Kidney (tissue), 22 donors: ENCODE data around the gene KIF20A. TPM values are rescaled to one million over a fixed set of nuclear protein-coding genes. Genes with fewer than 3 reads are reported as not detected.

Experiments
- DNase-seq, 5 donors: peaks; one replicate each; pipeline ENCODE4 v3.0.0-alpha.2; 2013 to 2020
- FAIRE-seq: peaks from 2 replicates; lab custom pipeline; 2012; peaks lifted over from hg19 to GRCh38; lab: Jason Lieb, UNC
- H3K27ac ChIP-seq, 2 donors: one replicate each; pipeline ENCODE4 v1.7.0; 2013; ENCODE audit warnings: low read depth in 2 of 2, low read length in 2 of 2, inconsistent platforms in 1 of 2
- H3K27me3 ChIP-seq: one replicate; pipeline ENCODE4 v1.7.1; 2013; ENCODE audit warnings: low read length, inconsistent platforms; ENCODE audit not compliant: control insufficient read depth, insufficient read depth
- H3K36me3 ChIP-seq, 3 donors: one replicate each; pipeline versions ENCODE4 v1.7.0 to v1.7.1; 2013; ENCODE audit warnings: low read length in 3 of 3, control low read depth in 1 of 3, inconsistent platforms in 1 of 3; ENCODE audit not compliant: insufficient read depth in 3 of 3, control insufficient read depth in 2 of 3
- H3K4me1 ChIP-seq, 3 donors: one replicate each; pipeline versions ENCODE4 v1.7.0 to v1.7.1; 2013; ENCODE audit warnings: low read length in 3 of 3, inconsistent platforms in 1 of 3, low read depth in 1 of 3; ENCODE audit not compliant: control insufficient read depth in 2 of 3, insufficient read depth in 2 of 3
- H3K4me3 ChIP-seq, 3 donors: one replicate each; pipeline versions ENCODE4 v1.7.0 to v1.8.1; 2013; ENCODE audit warnings: low read length in 3 of 3, control low read depth in 1 of 3, inconsistent platforms in 1 of 3
- H3K9ac ChIP-seq, 3 donors: one replicate each; pipeline versions ENCODE4 v1.7.0 to v1.7.1; 2013; ENCODE audit warnings: low read length in 3 of 3, control low read depth in 1 of 3, inconsistent platforms in 1 of 3
- H3K9me3 ChIP-seq, 3 donors: one replicate each; pipeline versions ENCODE4 v1.7.0 to v1.7.1; 2013; ENCODE audit warnings: low read length in 3 of 3, control low read depth in 1 of 3, inconsistent platforms in 1 of 3; ENCODE audit not compliant: control insufficient read depth in 2 of 3, insufficient read depth in 1 of 3
- CTCF ChIP-seq: IDR thresholded peaks from 3 replicates; pipeline ENCODE4 v1.5.1; 2012; ENCODE audit warnings: mild to moderate bottlenecking, moderate library complexity, borderline replicate concordance; ENCODE audit not compliant: insufficient read depth; ENCODE audit errors: extremely low read depth
- intact Hi-C: fragments of 100-400 bp; cut with DNase I; formaldehyde crosslinking; loops from one replicate; pipeline ENCODE4 v1.11.1; 2022
- long read RNA-seq, 10 donors: library from polyadenylated mRNA in 1 of 10; unstranded in 1 of 10; transcript quantifications; one replicate each; pipeline ENCODE4 v2.0.0 and lab custom pipeline, GENCODE V29; 2021 to 2026
- polyA plus RNA-seq: library from polyadenylated mRNA; stranded (reverse); fragments of 350-450 nt; fragmentation: Illumina TruSeq; extraction: RNeasy Lipid Tissue Mini Kit (QIAGEN cat#74804); gene quantifications from one replicate; pipeline ENCODE4 v1.2.3, GENCODE V29; 2014; ENCODE audit warnings: low read depth, low replicate concordance; ENCODE audit not compliant: insufficient read depth
- total RNA-seq: library from RNA; stranded (reverse); fragmentation: NEBNext Ultra II Directional; extraction: Animal tissue kit (Norgen Biotek cat#: 25700); gene quantifications from one replicate; pipeline ENCODE4 v1.2.1, GENCODE V29; 2021
- donor health status: control.
- donor health status: control.
- donor health status: control.
- donor health status: control.
- donor health status: control.
- donor health status: DM: yes; HTN: yes; CAD: no.
- donor health status: Normal renal cell carcinoma (clear cell type).

The KIF20A gene
- total RNA-seq (0.63 TPM), polyA plus RNA-seq (0.22 TPM)
- long read RNA-seq, donor 1, partial matches to known transcripts = 99 of 110 reads
- long read RNA-seq, donor 1, other reads (novel, unspliced or antisense) = 8 of 110 reads
- long read RNA-seq, donor 2, partial matches to known transcripts = 0 of 5 reads
- long read RNA-seq, donor 2, other reads (novel, unspliced or antisense) = 0 of 5 reads
- long read RNA-seq, donor 3, partial matches to known transcripts = 131 of 148 reads
- long read RNA-seq, donor 3, other reads (novel, unspliced or antisense) = 15 of 148 reads
- long read RNA-seq, donor 4, partial matches to known transcripts = 15 of 34 reads
- long read RNA-seq, donor 4, other reads (novel, unspliced or antisense) = 15 of 34 reads
- long read RNA-seq, donor 5, partial matches to known transcripts = 0 of 1 reads
- long read RNA-seq, donor 5, other reads (novel, unspliced or antisense) = 0 of 1 reads
- long read RNA-seq, donor 6, partial matches to known transcripts = 12 of 26 reads
- long read RNA-seq, donor 6, other reads (novel, unspliced or antisense) = 11 of 26 reads
- long read RNA-seq, donor 7, partial matches to known transcripts = 0 of 1 reads
- long read RNA-seq, donor 7, other reads (novel, unspliced or antisense) = 1 of 1 reads
- long read RNA-seq, donor 8, partial matches to known transcripts = 68 of 72 reads
- long read RNA-seq, donor 8, other reads (novel, unspliced or antisense) = 0 of 72 reads
- long read RNA-seq, donor 9 = 0 reads
- long read RNA-seq, donor 10, partial matches to known transcripts = 22 of 23 reads
- long read RNA-seq, donor 10, other reads (novel, unspliced or antisense) = 0 of 23 reads

GRCh38 chr5:138178516-138179276 lies at the start of gene KIF20A, which contains the start of gene BRD8:
Gene KIF20A (plus strand): TSS chr5:138179112. CDS start chr5:138179681, 569 bp downstream.
Gene BRD8 (minus strand): TSS chr5:138178630. CDS start chr5:138178614, 16 bp downstream.
- Histone ChIP-seq H3K9ac (peak within 1 kb of the TSS; percentile 72 to 95 (median 88)), H3K4me3 (peak within 1 kb of the TSS; percentile 87 to 99 (median 94)), H3K4me1 (peaks cover 0 to 10% (median 7%) of the 10 kb centered on the region in 3 donors), H3K36me3 (peaks cover 8 to 14% (median 8%) of the 10 kb centered on the region in 3 donors), H3K27ac (peak within 1 kb of the TSS; percentile 86 to 89), H3K27me3 (no peaks in the 10 kb centered on the region), H3K9me3 (no peaks in the 10 kb centered on the region)
- no peak for TF ChIP-seq CTCF
- intact Hi-C loops = no loop called here
- FAIRE-seq (peak; percentile 30), DNase-seq (peak; percentile 96 to 98 (median 97))

GRCh38 chr5:138129347-138129746 lies 49.6 kb upstream of the KIF20A start:
- TF ChIP-seq CTCF = no peak
- no peaks in the 10 kb centered on the region for H3K27me3 ChIP-seq
- no peak for DNase-seq
- H3K9ac ChIP-seq = no peak overlapping the region
- H3K4me1 ChIP-seq = no peaks in the 10 kb centered on the region
- no peaks in the 10 kb centered on the region for H3K36me3 ChIP-seq
- intact Hi-C loops = no loop called here
- no peaks in the 10 kb centered on the region for H3K9me3 ChIP-seq
- H3K27ac ChIP-seq = no peak overlapping the region
- no peak for FAIRE-seq
- H3K4me3 ChIP-seq = no peak overlapping the region

GRCh38 chr5:138132543-138132942 lies 46.4 kb upstream of the KIF20A start:
- no peak overlapping the region for H3K4me3 ChIP-seq
- DNase-seq (no peak), FAIRE-seq (no peak)
- no peaks in the 10 kb centered on the region for H3K27me3 ChIP-seq
- H3K4me1 ChIP-seq = no peaks in the 10 kb centered on the region
- intact Hi-C loops = no loop called here
- no peak overlapping the region for H3K27ac ChIP-seq
- H3K36me3 ChIP-seq = no peaks in the 10 kb centered on the region
- H3K9me3 ChIP-seq = no peaks in the 10 kb centered on the region
- no peak for TF ChIP-seq CTCF
- H3K9ac ChIP-seq = no peak overlapping the region
